Testis (tissue), 5 donors: ENCODE results near the gene EID2. TPM values are rescaled to one million over a fixed set of nuclear protein-coding genes. Genes with fewer than 3 reads are reported as not detected.

Experiments
- DNase-seq: peaks from one replicate; pipeline ENCODE4 v3.0.0-alpha.2; 2019
- H3K27ac ChIP-seq, 2 donors: fragments of 200-600 bp; sonication (generic); one replicate each; pipeline ENCODE4 v1.5.1; 2019
- H3K27me3 ChIP-seq: fragments of 200-600 bp; sonication (generic); one replicate; pipeline ENCODE4 v1.5.1; 2019
- H3K36me3 ChIP-seq: fragments of 200-600 bp; sonication (generic); one replicate; pipeline ENCODE4 v1.5.1; 2017; ENCODE audit warnings: low read depth; ENCODE audit errors: missing control alignments
- H3K4me1 ChIP-seq: fragments of 200-600 bp; sonication (generic); one replicate; pipeline ENCODE4 v1.5.1; 2019
- H3K4me3 ChIP-seq, 2 donors: fragments of 200-600 bp; sonication (generic); one replicate each; pipeline ENCODE4 v1.5.1; 2017 to 2019
- H3K9me3 ChIP-seq: fragments of 200-600 bp; sonication (generic); one replicate; pipeline ENCODE4 v1.5.1; 2017
- CTCF ChIP-seq, 3 experiments: fragments of 450-650 bp in 2 of 3; fragments of 200-600 bp in 1 of 3; sonication (generic) in 1 of 3; IDR thresholded peaks; one replicate each; pipeline ENCODE4 v1.5.1; 2016 to 2019; ENCODE audit warnings: antibody characterized with exemption in 3 of 3, mild to moderate bottlenecking in 2 of 3, moderate library complexity in 1 of 3
- POLR2A ChIP-seq: fragments of 450-650 bp; IDR thresholded peaks from one replicate; pipeline ENCODE4 v1.6.1; 2017; ENCODE audit warnings: antibody characterized with exemption, mild to moderate bottlenecking, moderate library complexity
- WGBS, 2 donors: methylation state at CpG; one replicate each; pipeline ENCODE4 v1.1.5; 2018; 5-methylcytosine and 5-hydroxymethylcytosine counted together
- intact Hi-C: fragments of 100-400 bp; cut with DNase I; formaldehyde crosslinking; loops from one replicate; pipeline ENCODE4 v1.15.1; 2023; ENCODE audit warnings: low total_unique reads
- long read RNA-seq, 2 donors: transcript quantifications; one replicate each; lab custom pipeline, GENCODE V29; 2026
- polyA plus RNA-seq: library from polyadenylated mRNA; stranded (reverse); fragments of 350-450 nt; fragmentation: Illumina TruSeq; extraction: RNeasy Lipid Tissue Mini Kit (QIAGEN cat#74804); gene quantifications from one replicate; pipeline ENCODE4 v1.2.3, GENCODE V29; 2014; ENCODE audit warnings: low read depth, low replicate concordance; ENCODE audit not compliant: insufficient read depth
- total RNA-seq, 2 donors: library from RNA; depleted of rRNA; stranded (reverse); fragments of >200 nt; gene quantifications; one replicate each; pipeline ENCODE4 v1.2.3, GENCODE V29; 2016

Gene EID2
- 10 to 100 TPM; 23.9 to 26.7 TPM for total RNA-seq
- polyA plus RNA-seq: 15.0 TPM
- long read RNA-seq, donor 1, transcript EID2-201 (1 exons, 1,629 nt): major isoform, 24 of 24 reads
- long read RNA-seq, donor 1, partial matches to known transcripts: 0 of 24 reads
- long read RNA-seq, donor 1, other reads (novel, unspliced or antisense): 0 of 24 reads
- long read RNA-seq, donor 2, transcript EID2-201 (1 exons, 1,629 nt): major isoform, 20 of 20 reads
- long read RNA-seq, donor 2, partial matches to known transcripts: 0 of 20 reads
- long read RNA-seq, donor 2, other reads (novel, unspliced or antisense): 0 of 20 reads

- WGBS, 2 donors: 0 to 1% methylated on average over 42 to 67 of the region's 84 CpGs
- H3K4me3 ChIP-seq: peak within 1 kb of the TSS; percentile 77 to 92
- TF ChIP-seq POLR2A: peak; percentile 85
- peak; percentile 92 to 98 (median 93) for TF ChIP-seq CTCF (IDR thresholded peaks at IDR 0.05)
- peak within 1 kb of the TSS; percentile 91 to 99 for H3K27ac ChIP-seq
- no peaks in the 10 kb centered on the region for H3K36me3 ChIP-seq
- DNase-seq: peak; percentile 97
- no peaks in the 10 kb centered on the region for H3K9me3 ChIP-seq
- intact Hi-C loops: loop anchor here (10.0 kb wide), 1 partner anchor 115 kb away; no protein-coding TSS in a partner anchor
- peaks cover 16% of the 10 kb centered on the region for H3K4me1 ChIP-seq
- no peaks in the 10 kb centered on the region for H3K27me3 ChIP-seq
These were observed at the start of gene EID2 for GRCh38 chr19:39539518-39540332. EID2 (minus strand) TSS chr19:39540161; CDS start chr19:39540079, 82 bp downstream.

GRCh38 chr19:39588066-39588465 lies 48.1 kb upstream of the EID2 start:
- 40 to 41% methylated on average over 2 of the region's 2 CpGs for WGBS, 2 donors
- intact Hi-C loops: no loop called here

GRCh38 chr19:39587496-39587895 lies 47.5 kb upstream of the EID2 start:
- Histone ChIP-seq H3K27me3 (no peaks in the 10 kb centered on the region), H3K4me1 (no peaks in the 10 kb centered on the region), H3K9me3 (no peaks in the 10 kb centered on the region), H3K36me3 (no peaks in the 10 kb centered on the region), H3K27ac (no peak overlapping the region), H3K4me3 (no peak overlapping the region)
- TF ChIP-seq CTCF (IDR thresholded peaks at IDR 0.05) (no peak), POLR2A (no peak)
- 66 to 75% methylated on average over 4 of the region's 4 CpGs for WGBS, 2 donors
- intact Hi-C loops: no loop called here
- DNase-seq: no peak

More at GRCh38 chr19:39588066-39588465, 48.1 kb upstream of the EID2 start:
- no peak overlapping the region for H3K27ac ChIP-seq
- H3K36me3 ChIP-seq: no peaks in the 10 kb centered on the region
- no peaks in the 10 kb centered on the region for H3K4me1 ChIP-seq
- TF ChIP-seq CTCF (IDR thresholded peaks at IDR 0.05): no peak
- TF ChIP-seq POLR2A: no peak
- H3K9me3 ChIP-seq: no peaks in the 10 kb centered on the region
- DNase-seq: no peak
- H3K4me3 ChIP-seq: no peak overlapping the region
- H3K27me3 ChIP-seq: no peaks in the 10 kb centered on the region

GRCh38 chr19:39582891-39583625 lies 43.1 kb upstream of the EID2 start:
- no peaks in the 10 kb centered on the region for H3K27me3 ChIP-seq
- no peak for DNase-seq
- no peaks in the 10 kb centered on the region for H3K4me1 ChIP-seq
- no peak for TF ChIP-seq POLR2A
- TF ChIP-seq CTCF (IDR thresholded peaks at IDR 0.05): no peak
- H3K4me3 ChIP-seq: no peak overlapping the region
- no peaks in the 10 kb centered on the region for H3K9me3 ChIP-seq
- 68 to 69% methylated on average over 8 of the region's 8 CpGs for WGBS, 2 donors
- H3K36me3 ChIP-seq: no peaks in the 10 kb centered on the region
- H3K27ac ChIP-seq: no peak overlapping the region
- intact Hi-C loops: no loop called here
